Measurements from ENCODE around the gene FNTB. TPM values are rescaled to one million over a fixed set of nuclear protein-coding genes. Genes with fewer than 3 reads are reported as not detected.

Gene FNTB
- total RNA-seq, 1 experiment from 2014 or later = 20.7 TPM

DNA sequence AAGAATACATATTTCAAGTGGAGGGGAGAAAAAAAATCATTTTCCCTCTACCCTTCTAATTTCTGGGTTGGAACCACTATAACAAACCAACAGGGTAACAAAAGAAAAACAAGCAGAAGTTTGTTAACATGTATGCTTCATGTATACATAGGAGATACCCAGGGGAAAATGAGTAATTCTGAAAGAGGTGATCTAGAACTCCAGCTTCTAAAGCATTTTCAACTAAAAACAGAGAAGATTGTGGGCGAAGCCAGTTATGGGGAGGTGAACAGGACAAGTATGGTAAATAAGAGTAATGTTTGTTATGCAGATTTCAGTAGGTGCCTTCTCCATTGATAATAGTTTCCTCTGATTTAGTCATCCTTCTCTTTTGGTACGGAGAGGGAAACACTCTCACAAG lies 16.7 kb downstream of the FNTB start:
- H3K27ac Mint-ChIP-seq = no peak overlapping the region

More for the DNA sequence above, 16.7 kb downstream of the FNTB start:
- no peak overlapping the region for H3K4me3 Mint-ChIP-seq
- H3K27me3 ChIP-seq (ENCODE audit: insufficient read depth, low read length) = no peaks in the 10 kb centered on the region
- no peaks in the 10 kb centered on the region for H3K27me3 Mint-ChIP-seq (ENCODE audit: low read depth)
- no peak overlapping the region for H3K9ac ChIP-seq (ENCODE audit: extremely low read depth, insufficient read length, low read length)
- peaks cover 0 to 14% (median 0%) of the 10 kb centered on the region in 3 experiments; a peak in 1 of 7 replicates for H3K36me3 Mint-ChIP-seq (ENCODE audit: insufficient read depth in 1 of 3, low read depth in 3 of 3)
- no peaks in the 10 kb centered on the region for H3K79me2 ChIP-seq (ENCODE audit: insufficient read depth, low read length)
- H3K23ac ChIP-seq (ENCODE audit: insufficient read length, low read depth, low read length) = no peak overlapping the region
- no peaks in the 10 kb centered on the region for H3K9me3 Mint-ChIP-seq
- no peak overlapping the region for H4K91ac ChIP-seq (ENCODE audit: insufficient read length, low read depth, low read length)
- no peak overlapping the region for H2AK5ac ChIP-seq (ENCODE audit: insufficient read length, low read length)
- H3K4me1 ChIP-seq (ENCODE audit: insufficient read depth, low read length) = peaks cover 6% of the 10 kb centered on the region
- no peak overlapping the region for H3K14ac ChIP-seq (ENCODE audit: insufficient read depth, low read length)
- no peak overlapping the region for H2AFZ ChIP-seq (ENCODE audit: low read length)
- no peaks in the 10 kb centered on the region for H3K9me3 ChIP-seq (ENCODE audit: control insufficient read depth, low read depth, low read length)
- no peaks in the 10 kb centered on the region for H3K23me2 ChIP-seq (ENCODE audit: insufficient read length, low read depth, low read length, poor library complexity, severe bottlenecking)
- no peak overlapping the region for H2BK12ac ChIP-seq (ENCODE audit: insufficient read length, low read depth, low read length)
- no peak overlapping the region for H4K5ac ChIP-seq (ENCODE audit: insufficient read length, low read depth, low read length)
- WGBS (ENCODE audit: extremely low coverage, insufficient read length, low lambda C conversion rate) = no CpG with 5 or more reads among the region's 2 CpGs
- no peak overlapping the region for H3K27ac ChIP-seq (ENCODE audit: insufficient read length, low read depth, low read length)
- H2BK20ac ChIP-seq (ENCODE audit: low read depth, low read length, poor library complexity, severe bottlenecking) = no peak overlapping the region
- H2BK15ac ChIP-seq (ENCODE audit: low read depth, low read length) = no peak overlapping the region
- no peaks in the 10 kb centered on the region for H4K20me1 ChIP-seq (ENCODE audit: control insufficient read depth, insufficient read depth, insufficient read length)
- H4K8ac ChIP-seq (replicated peaks; ENCODE audit: insufficient read length, low read depth, low read length) = no peak overlapping the region
- no peak overlapping the region for H2BK120ac ChIP-seq (ENCODE audit: low read depth, low read length, poor library complexity, severe bottlenecking)
- no peak overlapping the region for H3K18ac ChIP-seq (ENCODE audit: insufficient read length, low read depth, low read length)
- no peak overlapping the region for H3K4ac ChIP-seq (ENCODE audit: low read depth, low read length)
- no peak for DNase-seq
- peaks cover 19 to 32% of the 10 kb centered on the region in 2 experiments for H3K4me1 Mint-ChIP-seq
- no peaks in the 10 kb centered on the region for H3K79me1 ChIP-seq (ENCODE audit: insufficient read depth, low read depth, low read length, poor library complexity, severe bottlenecking)
- TF ChIP-seq, protein P1, sequence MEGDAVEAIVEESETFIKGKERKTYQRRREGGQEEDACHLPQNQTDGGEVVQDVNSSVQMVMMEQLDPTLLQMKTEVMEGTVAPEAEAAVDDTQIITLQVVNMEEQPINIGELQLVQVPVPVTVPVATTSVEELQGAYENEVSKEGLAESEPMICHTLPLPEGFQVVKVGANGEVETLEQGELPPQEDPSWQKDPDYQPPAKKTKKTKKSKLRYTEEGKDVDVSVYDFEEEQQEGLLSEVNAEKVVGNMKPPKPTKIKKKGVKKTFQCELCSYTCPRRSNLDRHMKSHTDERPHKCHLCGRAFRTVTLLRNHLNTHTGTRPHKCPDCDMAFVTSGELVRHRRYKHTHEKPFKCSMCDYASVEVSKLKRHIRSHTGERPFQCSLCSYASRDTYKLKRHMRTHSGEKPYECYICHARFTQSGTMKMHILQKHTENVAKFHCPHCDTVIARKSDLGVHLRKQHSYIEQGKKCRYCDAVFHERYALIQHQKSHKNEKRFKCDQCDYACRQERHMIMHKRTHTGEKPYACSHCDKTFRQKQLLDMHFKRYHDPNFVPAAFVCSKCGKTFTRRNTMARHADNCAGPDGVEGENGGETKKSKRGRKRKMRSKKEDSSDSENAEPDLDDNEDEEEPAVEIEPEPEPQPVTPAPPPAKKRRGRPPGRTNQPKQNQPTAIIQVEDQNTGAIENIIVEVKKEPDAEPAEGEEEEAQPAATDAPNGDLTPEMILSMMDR (conservative IDR thresholded peaks at IDR 0.05) = no peak
- no peak overlapping the region for H2BK5ac ChIP-seq (ENCODE audit: insufficient read length, low read length)
- no peak overlapping the region for H3K4me2 ChIP-seq (ENCODE audit: insufficient read depth, insufficient read length, low read length)
- H3T11ph ChIP-seq (ENCODE audit: low read length) = no peak overlapping the region
- no peak overlapping the region for H3K56ac ChIP-seq (ENCODE audit: insufficient read length, low read depth, low read length)

All from H9 (cell line).